ENCODE results near the gene RASSF8.

GRCh38 chr12:26042645-26043044, 84.2 kb downstream of the RASSF8 start:
- TF ChIP-seq EGR1 (IDR thresholded peaks at IDR 0.05) (no peak), RAD21 (IDR thresholded peaks at IDR 0.05; ENCODE audit: low read depth) (no peak), EP300 (IDR thresholded peaks at IDR 0.05; ENCODE audit: borderline replicate concordance) (no peak), CEBPB (IDR thresholded peaks at IDR 0.05) (no peak), YY1 (IDR thresholded peaks at IDR 0.05; ENCODE audit: low read depth) (no peak), TAF1 (IDR thresholded peaks at IDR 0.05; ENCODE audit: low read depth) (no peak), REST (IDR thresholded peaks at IDR 0.05; ENCODE audit: low read depth) (no peak), CREB1 (IDR thresholded peaks at IDR 0.05; ENCODE audit: low read depth) (no peak), MAX (IDR thresholded peaks at IDR 0.05) (no peak), ZBTB7A (IDR thresholded peaks at IDR 0.05; ENCODE audit: low read depth) (no peak), NFIC (IDR thresholded peaks at IDR 0.05) (no peak)

Measured in Ishikawa (cell line).